MV-4-11 (cell line): ENCODE measurements around the gene PTN.
"Not testable (repeated sequence)": the region's sequence is repeated elsewhere in the genome, so short reads cannot be mapped to it uniquely, and the experiment has no call there.

ENCODE experiments used
- DNase-seq: peaks from one replicate; lab custom pipeline; 2025; lab: John Stamatoyannopoulos, UW

Gene PTN

GRCh38 chr7:137268001-137268865 lies 75.3 kb downstream of the PTN start:
- DNase-seq, result not testable (repeated sequence)

- DNase-seq, result no peak
These were observed 76.8 kb downstream of the PTN start for GRCh38 chr7:137266764-137267163.

- not testable (repeated sequence) for DNase-seq
These were observed 78.1 kb downstream of the PTN start for GRCh38 chr7:137265480-137265879.

- DNase-seq, result no peak
These were observed 80.9 kb downstream of the PTN start for GRCh38 chr7:137262599-137262998.

GRCh38 chr7:137258552-137258951 lies 85.0 kb downstream of the PTN start:
- DNase-seq, result no peak

GRCh38 chr7:137254766-137255165 lies 88.8 kb downstream of the PTN start:
- no peak for DNase-seq

DNA sequence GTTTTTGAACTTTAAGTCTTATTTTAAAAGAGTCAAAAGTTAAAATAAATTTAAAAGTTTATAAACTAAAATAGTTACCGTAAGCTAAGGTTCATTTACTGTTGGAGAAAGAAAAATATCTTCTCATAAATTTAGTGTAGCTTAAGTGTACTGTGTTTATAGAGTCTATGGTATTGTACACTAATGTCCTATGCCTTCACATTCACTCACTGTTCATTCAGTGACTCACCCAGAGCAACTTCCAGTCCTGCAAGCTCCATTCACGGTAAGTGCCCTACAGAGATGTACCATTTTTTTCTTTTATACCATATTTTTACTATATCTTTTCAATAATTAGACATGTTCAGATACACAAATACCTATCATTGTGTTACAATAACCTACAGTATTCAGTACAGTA lies 97.6 kb downstream of the PTN start:
- no peak for DNase-seq

GRCh38 chr7:137245186-137245585 lies 98.3 kb downstream of the PTN start:
- no peak for DNase-seq

DNA sequence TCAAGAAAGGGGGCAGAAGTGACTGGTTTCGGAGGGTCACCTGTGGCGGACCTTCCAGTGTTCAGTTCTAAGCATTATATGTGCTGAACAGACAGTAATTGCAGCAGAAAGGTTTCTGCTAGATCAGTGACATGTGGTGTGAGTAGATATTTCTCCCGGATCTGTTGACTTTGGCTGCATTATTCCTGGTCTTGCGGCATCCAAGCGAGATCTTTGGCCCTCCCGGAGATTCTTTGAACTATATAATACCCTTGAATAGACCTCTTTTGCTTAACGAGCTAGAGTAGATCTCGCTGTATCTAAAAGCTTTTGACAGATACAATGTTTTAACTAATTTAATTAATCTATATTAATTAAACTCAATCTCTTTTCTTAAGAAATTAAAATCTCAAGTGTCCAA lies 99.8 kb downstream of the PTN start:
- DNase-seq, result no peak

DNA sequence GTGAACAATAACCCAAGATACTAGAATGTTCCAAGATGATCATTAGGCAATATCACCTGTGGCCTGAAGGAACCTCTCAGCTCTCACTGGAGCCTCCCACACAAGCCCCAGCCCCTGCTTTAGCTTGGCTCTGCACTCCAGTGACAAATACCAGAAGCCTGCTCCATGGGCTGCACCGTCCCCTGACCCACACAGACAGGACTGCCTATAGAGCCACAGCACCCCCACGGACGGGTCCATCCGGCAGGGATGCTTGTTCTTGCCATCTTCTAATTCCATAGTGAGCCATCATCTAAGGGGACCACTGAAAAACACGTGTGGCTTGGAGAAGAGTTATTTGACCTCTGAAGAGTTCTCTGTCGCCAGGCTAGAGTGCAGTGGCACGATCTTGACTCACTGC lies 100.9 kb downstream of the PTN start:
- DNase-seq, result no peak

DNA sequence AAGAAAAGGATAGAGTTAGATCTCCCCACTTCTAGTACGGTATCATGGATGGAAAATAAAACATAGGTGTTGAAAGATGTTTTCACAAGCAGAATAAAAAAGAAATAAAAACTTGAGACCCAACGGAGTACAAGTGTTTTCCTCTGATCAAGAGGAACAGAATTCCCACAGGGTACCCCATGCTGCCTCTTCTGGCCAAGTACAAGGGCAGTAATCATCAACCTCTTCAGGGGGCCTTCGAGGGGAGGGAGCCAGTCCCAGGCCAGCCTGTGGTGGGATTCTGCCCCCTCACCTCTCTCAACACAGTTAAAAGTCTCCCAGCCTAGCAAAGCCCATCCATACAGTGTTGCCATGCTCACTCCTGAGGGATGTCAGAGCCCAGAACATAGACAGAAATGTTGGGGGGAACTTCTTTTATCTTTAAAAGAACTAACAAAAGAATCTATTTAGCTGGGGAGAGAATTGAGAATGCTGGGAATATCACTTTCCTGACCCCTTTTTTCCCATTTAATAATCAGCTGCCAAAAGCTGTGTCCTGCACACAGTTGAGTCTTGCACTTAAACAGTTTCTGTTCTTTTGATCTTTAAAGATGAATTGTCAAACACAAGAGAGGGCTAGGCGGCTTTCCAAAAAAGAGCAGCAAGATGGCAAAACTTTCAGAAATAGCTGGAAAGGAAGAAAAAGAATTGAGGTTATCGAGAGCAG lies 101.7 kb downstream of the PTN start:
- no peak for DNase-seq

- not testable (repeated sequence) for DNase-seq
These were observed 104.3 kb downstream of the PTN start for GRCh38 chr7:137239186-137239585.

GRCh38 chr7:137235434-137235833 lies 108.1 kb downstream of the PTN start:
- DNase-seq, result peak; percentile 33

DNA sequence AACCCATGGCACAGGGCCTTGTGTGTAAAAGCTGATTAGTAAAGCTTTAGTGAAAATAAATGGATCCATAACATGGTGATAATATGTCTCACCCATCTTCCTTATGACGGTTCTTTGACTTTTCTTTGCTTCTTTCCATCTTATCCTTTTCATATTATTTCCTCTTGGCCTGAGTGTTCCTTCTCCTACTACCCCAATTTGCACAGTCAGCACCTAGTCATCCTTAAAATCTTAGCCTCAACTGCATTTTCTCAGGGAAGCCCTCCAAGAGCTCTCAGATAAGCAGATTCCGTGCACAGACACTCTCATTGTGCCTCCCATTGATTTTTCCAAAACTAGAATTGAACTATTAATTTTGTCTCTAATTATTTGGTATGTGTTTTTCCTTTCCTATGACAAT lies 112.4 kb downstream of the PTN start:
- DNase-seq, result no peak

DNA sequence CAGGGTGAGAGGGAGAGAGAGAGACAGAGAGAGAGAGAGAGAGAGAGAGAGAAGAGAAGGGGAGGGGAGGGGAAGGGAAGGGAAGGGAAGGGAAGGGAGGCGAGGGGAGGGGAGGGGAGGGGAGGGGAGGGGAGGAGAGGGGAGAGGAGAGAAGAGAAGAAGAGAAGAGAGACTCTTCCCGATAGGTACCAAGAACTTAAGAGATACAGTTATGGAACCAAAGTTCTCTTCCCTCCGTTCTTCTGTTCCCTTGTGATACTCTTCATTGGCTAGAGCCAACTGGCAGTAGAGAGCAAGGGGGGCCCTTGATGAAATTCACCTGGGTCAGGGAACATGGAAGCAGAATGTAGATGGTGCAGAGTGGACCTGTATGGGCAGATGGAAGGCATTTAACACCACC lies 122.1 kb downstream of the PTN start:
- no peak for DNase-seq

GRCh38 chr7:137213744-137214143 lies 129.8 kb downstream of the PTN start:
- DNase-seq, result no peak

DNA sequence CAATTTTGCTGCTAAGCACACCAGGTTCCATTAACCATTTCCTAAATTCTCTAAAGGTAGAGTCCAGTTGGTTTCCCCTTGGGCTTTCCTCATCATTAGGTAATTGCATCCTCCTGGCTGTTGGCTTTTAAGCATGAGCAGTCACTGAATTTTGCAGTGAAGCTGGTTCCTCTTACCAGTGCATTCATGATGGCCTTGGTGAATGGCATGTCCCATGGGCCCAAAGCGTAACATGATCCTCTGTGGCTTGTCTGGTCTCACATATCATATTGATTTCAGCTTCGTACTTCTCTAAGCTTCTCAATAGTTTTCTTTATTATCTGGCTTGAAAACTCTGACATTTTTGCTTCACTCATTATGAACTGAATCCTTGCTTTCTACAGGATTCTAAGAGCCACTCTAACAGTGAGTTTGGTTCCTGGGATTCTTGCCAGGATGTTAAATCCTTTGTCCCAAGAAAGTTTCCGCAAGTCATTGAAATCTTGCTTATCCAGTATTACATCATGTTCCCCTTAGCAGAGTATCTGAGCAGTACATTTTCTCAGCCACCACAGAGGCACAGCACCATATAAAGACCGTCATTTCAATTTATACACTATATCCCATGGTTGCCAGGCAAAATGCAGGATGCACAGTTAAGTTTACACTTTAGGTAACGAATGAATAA lies 134.2 kb downstream of the PTN start:
- no peak for DNase-seq

DNA sequence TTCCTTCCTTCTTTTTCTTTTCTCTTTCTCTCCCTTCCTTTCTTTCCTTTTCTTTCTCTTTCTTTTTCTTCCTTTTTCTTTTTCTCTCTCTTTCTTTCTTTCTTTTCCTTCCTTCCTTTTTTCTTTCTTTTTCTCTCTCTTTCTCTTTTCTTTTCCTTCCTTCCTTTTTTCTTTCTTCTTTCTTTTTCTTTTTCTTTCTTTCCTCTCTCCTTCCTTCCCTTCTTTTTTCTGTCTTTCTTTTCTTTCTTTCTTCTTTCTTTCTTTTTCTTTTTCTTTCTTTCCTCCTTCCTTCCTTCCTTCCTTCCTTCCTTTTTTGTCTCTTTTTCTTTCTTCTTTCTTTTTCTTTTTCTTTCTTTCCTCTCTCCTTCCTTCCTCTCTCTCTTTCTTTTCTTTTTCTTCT lies 136.8 kb downstream of the PTN start:
- no peak for DNase-seq

DNA sequence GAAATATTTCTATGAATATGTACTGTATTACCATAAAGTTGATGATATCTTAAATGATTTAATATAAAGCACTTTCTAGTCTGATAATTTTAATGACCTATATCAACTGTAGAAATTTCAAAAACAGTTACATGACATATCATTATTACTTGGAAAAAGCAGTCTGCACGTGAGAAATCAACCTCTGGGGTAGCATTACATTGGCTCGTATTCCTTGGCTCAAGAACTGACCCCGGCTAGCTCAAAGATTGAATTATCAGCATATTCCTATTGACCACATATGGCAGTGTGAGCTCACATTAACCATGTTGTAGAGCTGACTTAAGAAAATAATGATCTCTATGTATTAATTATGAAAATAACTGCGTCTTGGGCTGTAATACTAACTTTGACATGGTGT lies 139.3 kb downstream of the PTN start:
- no peak for DNase-seq

DNA sequence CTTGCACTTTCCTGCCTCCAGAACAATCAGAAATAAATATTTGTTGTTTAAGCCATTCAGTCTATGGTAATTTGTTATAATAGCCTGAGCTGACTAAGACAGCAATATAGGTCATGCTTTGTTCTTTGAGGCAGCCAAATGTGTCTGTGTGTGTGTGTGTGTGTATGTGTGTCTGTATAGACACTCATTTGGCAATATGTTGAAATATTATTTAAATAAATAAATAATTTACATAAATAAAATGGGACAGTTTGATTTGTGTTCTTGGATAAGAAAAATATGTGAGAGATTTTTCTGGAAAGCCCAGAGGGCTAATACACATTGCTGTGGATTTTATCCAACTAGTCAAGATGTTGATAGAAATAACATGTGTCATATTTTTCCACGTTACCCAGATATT lies 140.2 kb downstream of the PTN start:
- no peak for DNase-seq

- DNase-seq, result no peak
These were observed 146.9 kb downstream of the PTN start for GRCh38 chr7:137196648-137197047.

DNA sequence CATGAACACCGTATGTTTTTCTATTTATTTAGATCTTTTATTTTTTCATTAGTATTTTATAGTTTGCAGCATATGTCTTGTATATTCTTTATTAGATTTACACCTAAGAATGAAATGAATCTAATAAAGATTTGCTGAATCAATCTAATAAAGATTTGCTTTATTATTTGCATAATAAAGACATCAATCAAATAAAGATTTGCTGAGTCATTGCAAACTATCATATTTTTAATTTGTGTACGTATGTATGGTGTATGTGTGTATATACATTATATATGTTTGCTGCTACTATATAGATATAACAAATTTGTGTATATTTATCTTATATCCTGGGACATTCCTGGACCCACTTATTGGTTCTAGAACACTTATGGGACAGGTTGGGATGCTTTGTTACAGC lies 147.5 kb downstream of the PTN start:
- DNase-seq, result no peak

DNA sequence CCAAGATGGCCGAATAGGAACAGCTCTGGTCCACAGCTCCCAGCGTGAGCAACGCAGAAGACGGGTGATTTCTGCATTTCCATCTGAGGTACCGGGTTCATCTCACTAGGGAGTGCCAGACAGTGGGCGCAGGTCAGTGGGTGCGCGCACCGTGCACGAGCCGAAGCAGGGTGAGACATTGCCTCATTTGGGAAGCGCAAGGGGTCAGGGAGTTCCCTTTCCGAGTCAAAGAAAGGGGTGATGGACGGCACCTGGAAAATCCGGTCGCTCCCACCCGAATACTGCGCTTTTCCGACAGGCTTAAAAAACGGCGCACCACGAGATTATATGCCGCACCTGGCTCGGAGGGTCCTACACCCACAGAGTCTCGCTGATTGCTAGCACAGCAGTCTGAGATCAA lies 161.9 kb downstream of the PTN start:
- not testable (repeated sequence) for DNase-seq
